Stimulated activated CD4-positive, alpha-beta T cell treated with anti-CD3 and anti-CD28 coated beads, Interleukin-2, amount 100 ng/mL, for 24 hours (primary cell): ENCODE data around the gene CLDN20.
A peak's percentile ranks its signal among the peaks of the same experiment; 100 is the strongest.
"Not testable (repeated sequence)": the region's sequence is repeated elsewhere in the genome, so short reads cannot be mapped to it uniquely, and the experiment has no call there.

Source experiments
- DNase-seq, 2 donors: peaks; one replicate each; pipeline ENCODE4 v3.0.0-alpha.2; 2020

CLDN20 gene

GRCh38 chr6:155263373-155264063 is at the start of gene CLDN20:
Gene CLDN20 (plus strand): TSS chr6:155264013. CDS start chr6:155275720, 11,707 bp downstream.
- no peak for DNase-seq

DNA sequence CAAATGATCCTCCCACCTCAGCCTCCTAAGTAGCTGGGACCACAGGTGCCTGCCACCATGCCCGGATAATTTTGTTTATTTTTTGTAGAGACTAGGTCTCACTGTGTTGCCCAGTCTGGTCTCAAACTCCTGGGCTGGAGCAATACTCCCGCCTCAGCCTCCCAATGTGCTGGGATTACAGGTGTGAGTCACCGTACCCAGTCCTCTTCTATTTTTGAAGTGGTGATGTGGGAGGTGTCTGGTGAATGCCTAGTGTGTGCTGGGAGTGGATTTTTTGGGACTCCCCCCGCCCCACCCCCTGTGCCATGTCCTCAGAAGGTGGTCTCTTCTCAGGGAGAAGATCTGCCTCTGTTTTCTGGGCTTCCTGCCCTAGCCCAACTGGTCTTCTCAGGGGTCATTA is 47.9 kb upstream of the CLDN20 start:
- no peak for DNase-seq

DNA sequence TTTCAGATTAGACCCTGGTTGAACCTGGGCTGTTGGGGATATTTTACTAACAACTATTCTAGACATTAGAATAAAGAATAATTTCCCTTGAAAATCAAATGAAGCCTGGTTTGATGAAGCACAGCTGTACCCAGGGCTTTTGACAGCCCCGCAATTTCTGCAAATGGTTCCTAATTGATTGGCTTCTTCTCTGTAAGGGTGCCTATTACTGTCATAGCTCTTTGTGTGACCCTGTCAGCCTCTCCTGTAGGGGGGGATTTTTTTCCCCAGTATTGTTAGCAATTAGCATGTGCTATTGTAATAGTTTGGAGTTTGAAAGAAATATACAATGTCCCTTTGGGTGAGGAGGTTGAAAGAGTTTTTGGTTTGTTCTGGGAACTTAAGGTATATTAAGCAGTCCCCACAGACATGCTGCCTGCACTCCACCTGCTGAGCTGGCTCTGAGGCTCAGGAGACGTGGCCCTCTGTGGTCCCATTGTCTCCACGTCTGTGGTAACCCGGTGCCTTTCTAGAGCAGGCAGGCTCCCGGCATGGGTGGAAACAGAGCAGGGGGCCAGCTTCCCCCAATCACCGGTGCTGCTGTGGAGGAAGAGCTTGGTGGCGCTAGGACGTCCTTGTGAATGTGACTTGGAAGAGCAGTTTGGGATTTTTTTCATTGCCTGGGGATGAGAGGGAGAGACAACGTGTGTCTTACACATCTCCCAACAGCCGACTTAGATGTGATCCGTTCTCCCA is 47.3 kb upstream of the CLDN20 start:
- DNase-seq: no peak

GRCh38 chr6:155218711-155219110 is 45.1 kb upstream of the CLDN20 start:
- not testable (repeated sequence) for DNase-seq

- no peak for DNase-seq
Measured at GRCh38 chr6:155219299-155219698, 44.5 kb upstream of the CLDN20 start.

DNA sequence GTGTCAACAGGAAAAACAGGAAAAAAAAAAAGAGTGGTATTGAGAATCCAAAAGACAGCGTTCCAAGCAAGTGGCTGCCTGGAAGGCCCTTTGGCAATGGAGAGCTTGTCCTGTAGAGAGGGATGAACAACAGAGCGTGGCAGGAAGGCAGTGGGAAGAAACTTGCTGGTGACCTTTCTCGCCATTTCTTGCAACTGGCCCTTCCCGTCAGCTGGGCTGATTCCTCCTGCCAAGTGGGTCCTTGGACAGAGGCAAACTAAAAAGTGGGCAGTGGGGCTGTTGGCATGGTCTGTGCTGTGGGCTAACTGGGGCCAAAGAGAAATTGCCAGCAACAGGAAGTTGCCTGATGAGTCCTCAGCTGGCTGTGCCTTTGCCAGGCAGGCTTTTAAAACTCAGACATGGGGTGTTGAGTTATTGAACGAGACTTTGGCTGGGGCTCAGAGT is 43.9 kb upstream of the CLDN20 start:
- DNase-seq: no peak

DNA sequence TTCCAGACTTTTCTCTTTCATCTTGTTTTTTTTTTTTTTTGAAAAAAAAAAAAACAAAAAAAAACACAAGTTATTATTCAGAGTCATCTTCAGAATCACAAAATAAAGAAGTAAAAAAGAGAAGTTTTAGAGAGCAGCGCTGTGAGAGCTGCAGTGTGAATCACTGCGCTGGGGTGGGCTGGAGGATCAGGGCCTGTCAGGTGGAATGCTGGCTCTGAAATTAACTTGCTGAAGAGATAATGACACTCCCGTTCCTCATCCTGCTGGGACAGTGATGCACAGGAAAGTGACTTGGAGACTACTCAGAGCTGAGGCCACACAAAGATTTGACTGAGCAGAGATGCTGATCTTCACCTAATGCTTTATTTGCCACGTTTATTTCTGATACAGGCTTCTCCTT is 42.7 kb upstream of the CLDN20 start:
- DNase-seq: no peak

DNA sequence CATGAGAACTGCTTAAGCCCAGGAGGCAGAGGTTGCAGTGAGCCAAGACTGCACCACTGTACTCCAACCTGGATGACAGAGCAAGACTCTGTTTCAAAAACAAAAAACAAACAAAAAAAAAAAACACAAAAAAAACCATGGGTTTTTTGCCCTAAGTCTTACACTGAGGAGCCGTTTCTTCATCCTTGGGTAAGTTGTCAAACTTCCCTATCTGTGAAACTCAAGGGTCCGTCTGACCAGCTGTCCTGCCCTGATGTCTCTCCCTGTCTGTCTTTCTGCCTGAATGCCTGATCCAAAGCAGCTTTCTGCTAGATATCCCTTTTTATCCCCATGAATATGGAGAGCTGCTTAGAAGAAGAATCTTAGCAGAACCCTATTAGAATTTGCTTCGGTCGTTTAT is 41.3 kb upstream of the CLDN20 start:
- DNase-seq: no peak

GRCh38 chr6:155223646-155224451 is 40.0 kb upstream of the CLDN20 start:
- DNase-seq: peak; percentile 57 to 60

- DNase-seq: no peak
Measured at GRCh38 chr6:155224618-155225017, 39.2 kb upstream of the CLDN20 start.

- no peak for DNase-seq
Measured at GRCh38 chr6:155227046-155227445, 36.8 kb upstream of the CLDN20 start.

GRCh38 chr6:155228546-155229166 is 35.2 kb upstream of the CLDN20 start:
- DNase-seq: no peak

- DNase-seq: not testable (repeated sequence)
Measured at GRCh38 chr6:155230975-155231374, 32.8 kb upstream of the CLDN20 start.

- no peak for DNase-seq
Measured at GRCh38 chr6:155232848-155233247, 31.0 kb upstream of the CLDN20 start.

DNA sequence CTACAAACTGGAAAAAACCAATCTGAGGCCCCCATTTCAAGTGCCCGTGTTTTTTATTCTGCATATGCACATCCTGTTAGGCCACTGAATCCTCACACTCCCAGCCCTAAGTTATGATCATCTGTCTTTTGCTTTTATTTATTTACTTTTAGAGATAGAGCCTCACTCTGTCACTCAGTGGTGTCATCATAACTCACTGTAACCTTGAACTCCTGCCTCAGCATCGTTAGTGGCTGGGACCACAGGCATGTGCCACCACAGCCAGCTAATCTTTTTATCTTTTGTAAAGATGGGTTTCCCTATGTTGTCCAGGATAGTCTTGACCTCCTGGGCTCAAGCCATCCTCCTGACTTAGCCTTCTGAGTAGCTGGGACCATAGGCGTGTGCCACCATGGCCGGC is 29.6 kb upstream of the CLDN20 start:
- no peak for DNase-seq

- DNase-seq: no peak
Measured at GRCh38 chr6:155234687-155235086, 29.1 kb upstream of the CLDN20 start.

GRCh38 chr6:155235087-155235486 is 28.7 kb upstream of the CLDN20 start:
- DNase-seq: no peak

- DNase-seq: no peak
Measured at GRCh38 chr6:155237613-155238012, 26.2 kb upstream of the CLDN20 start.

- DNase-seq: no peak
Measured at GRCh38 chr6:155240905-155241600, 22.8 kb upstream of the CLDN20 start.

- no peak for DNase-seq
Measured at GRCh38 chr6:155241966-155242365, 21.8 kb upstream of the CLDN20 start.

DNA sequence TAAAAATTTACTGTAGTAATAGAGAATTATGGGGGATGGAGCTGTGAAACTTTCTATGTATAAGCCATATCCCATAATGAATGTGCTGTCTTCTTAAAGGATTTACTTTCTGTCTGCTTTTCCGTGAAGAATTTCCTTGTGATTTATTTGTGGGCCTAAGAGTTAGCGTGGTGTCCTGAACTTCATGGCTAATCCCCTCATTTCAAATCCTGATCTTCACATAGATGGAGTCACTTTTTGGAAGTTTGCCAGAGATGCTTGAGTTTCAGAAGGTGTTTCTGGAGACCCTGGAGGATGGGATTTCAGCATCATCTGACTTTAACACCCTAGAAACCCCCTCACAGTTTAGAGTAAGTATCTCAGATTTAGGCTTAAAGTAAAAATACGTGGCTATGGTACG is 19.4 kb upstream of the CLDN20 start:
- no peak for DNase-seq

- no peak for DNase-seq
Measured at GRCh38 chr6:155245193-155245592, 18.6 kb upstream of the CLDN20 start.

DNA sequence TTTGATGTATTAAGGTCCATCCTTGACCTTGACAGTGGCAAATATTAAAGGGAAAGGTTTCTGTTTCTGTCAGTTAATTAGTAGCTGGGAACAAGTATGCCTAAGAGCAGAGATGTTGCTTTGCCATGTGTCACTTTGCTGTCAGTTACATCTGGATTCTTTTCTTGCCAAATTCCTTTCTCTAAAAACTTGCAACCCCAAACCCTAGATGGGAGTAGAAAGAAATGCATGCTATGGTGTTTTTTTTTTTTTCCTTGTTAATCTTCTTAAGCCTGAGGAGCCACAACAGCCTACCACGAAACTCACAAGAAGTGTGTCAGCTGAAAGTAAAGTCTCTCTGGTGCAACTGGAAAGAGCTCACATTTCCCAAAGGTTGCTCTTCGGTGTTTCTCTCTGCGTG is 18.0 kb upstream of the CLDN20 start:
- DNase-seq: no peak
